ENCODE results near the gene ANAPC4. TPM values are rescaled to one million over a fixed set of nuclear protein-coding genes. Genes with fewer than 3 reads are reported as not detected.

Gene ANAPC4
- total RNA-seq, 4 donors from 2014 or later, result 14.9 to 32.0 (median 19.2) TPM

DNA sequence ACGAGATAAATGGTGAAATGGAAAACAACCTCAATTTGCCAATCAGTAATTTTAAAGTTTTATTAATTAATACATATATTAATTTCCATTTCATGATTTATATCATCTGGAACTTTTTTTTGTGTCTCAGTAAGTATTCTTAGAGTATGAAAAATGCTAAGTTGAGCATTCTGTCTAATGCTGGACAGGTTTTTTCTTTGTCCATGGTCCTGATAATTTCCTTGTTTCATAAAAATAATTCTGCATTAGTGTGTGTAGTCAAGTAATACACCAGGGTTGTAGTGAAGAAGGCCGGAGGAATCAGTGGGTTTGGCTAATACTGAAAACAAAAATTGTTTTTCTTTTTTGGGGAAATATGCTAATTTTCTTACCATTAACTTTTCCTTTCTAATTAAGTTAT is 9.9 kb downstream of the ANAPC4 start:
- WGBS, 2 donors, result 89 to 97% methylated on average over 2 of the region's 2 CpGs
- no peak overlapping the region for H3K4me3 ChIP-seq (ENCODE audit: low read depth, poor library complexity, severe bottlenecking)
- no peak for DNase-seq (ENCODE audit: low spot score in 2 of 2)
- intact Hi-C loops (cut with DNase I; ENCODE audit: low total_unique reads), result no loop called here
- no peak for TF ChIP-seq POLR2A (IDR thresholded peaks at IDR 0.05)
- TF ChIP-seq, protein P1, sequence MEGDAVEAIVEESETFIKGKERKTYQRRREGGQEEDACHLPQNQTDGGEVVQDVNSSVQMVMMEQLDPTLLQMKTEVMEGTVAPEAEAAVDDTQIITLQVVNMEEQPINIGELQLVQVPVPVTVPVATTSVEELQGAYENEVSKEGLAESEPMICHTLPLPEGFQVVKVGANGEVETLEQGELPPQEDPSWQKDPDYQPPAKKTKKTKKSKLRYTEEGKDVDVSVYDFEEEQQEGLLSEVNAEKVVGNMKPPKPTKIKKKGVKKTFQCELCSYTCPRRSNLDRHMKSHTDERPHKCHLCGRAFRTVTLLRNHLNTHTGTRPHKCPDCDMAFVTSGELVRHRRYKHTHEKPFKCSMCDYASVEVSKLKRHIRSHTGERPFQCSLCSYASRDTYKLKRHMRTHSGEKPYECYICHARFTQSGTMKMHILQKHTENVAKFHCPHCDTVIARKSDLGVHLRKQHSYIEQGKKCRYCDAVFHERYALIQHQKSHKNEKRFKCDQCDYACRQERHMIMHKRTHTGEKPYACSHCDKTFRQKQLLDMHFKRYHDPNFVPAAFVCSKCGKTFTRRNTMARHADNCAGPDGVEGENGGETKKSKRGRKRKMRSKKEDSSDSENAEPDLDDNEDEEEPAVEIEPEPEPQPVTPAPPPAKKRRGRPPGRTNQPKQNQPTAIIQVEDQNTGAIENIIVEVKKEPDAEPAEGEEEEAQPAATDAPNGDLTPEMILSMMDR (IDR thresholded peaks at IDR 0.05), result no peak

DNA sequence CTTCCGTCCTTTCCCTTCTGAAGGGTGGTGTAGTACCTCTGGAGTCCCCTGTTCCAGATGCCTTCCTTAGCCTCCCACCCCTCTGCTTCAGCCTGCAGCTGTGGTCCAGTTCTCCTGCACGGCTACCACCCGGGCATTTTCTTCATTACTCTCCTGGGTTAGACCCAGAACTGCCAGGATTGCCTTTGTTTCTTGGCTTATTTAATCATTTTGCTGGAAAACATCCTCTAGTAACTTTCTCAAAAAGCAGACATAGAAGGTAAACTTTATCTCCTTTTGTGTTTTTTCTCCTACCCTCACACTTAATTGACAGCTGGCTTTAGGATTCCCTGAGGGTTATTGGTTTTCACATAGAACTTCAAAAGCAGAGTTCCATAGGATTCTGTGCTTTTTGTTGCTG is 20.2 kb downstream of the ANAPC4 start:
- TF ChIP-seq, protein P1 (IDR thresholded peaks at IDR 0.05), result no peak
- TF ChIP-seq POLR2A (IDR thresholded peaks at IDR 0.05), result no peak
- H3K4me3 ChIP-seq (ENCODE audit: low read depth, poor library complexity, severe bottlenecking), result no peak overlapping the region
- no peak for DNase-seq (ENCODE audit: low spot score in 2 of 2)
- 96 to 100% methylated on average over 3 of the region's 3 CpGs for WGBS, 2 donors
- intact Hi-C loops (cut with DNase I; ENCODE audit: low total_unique reads), result no loop called here

DNA sequence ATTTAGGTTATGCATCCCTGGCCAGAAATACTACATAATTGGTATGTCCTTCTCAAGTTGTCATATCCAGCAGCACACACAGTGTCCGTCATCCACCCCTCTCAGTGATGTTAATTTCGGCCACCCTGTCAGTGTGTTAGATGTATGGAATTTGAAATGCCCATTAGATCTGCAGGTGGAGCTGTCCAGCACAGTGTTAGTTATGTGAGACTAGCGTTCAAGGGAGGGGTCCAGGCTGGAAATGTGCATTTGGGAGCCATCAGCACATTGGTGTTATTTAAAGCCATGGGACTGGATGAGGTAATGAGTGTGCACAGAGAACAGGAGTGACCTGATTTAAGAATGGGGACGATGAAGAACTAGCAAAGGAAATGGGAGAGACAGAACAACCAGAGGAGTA is 22.4 kb downstream of the ANAPC4 start:
- 91% methylated on average over 4 of the region's 4 CpGs for WGBS, 2 donors

DNA sequence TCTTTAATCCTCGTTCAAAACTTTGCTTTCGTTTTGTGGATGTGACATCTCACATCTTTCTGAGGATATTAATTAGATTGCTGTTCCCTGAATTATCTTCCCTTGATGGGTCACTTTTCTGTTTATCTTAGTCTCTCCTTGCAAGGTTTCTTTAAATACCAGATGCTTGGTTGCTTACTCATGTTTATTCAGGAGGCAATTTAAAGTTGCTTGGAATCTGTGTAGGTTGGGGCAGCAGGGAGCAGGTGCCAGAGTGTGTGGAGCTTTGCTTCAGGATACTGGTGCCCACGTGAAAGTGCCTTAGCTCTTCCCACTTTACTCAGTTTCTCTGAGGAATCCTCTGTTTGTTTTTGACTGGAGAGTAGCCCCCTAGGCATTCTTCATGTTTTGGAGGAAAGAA is 24.0 kb downstream of the ANAPC4 start:
- DNase-seq (ENCODE audit: low spot score in 2 of 2), result no peak
- TF ChIP-seq POLR2A (IDR thresholded peaks at IDR 0.05), result no peak
- TF ChIP-seq, protein P1 (IDR thresholded peaks at IDR 0.05), result no peak
- WGBS, 2 donors, result 75 to 91% methylated on average over 3 of the region's 3 CpGs
- intact Hi-C loops (cut with DNase I; ENCODE audit: low total_unique reads), result no loop called here
- no peak overlapping the region for H3K4me3 ChIP-seq (ENCODE audit: low read depth, poor library complexity, severe bottlenecking)

More for the DNA sequence above, 22.4 kb downstream of the ANAPC4 start:
- no peak overlapping the region for H3K4me3 ChIP-seq (ENCODE audit: low read depth, poor library complexity, severe bottlenecking)
- no peak for DNase-seq (ENCODE audit: low spot score in 2 of 2)
- intact Hi-C loops (cut with DNase I; ENCODE audit: low total_unique reads), result no loop called here
- no peak for TF ChIP-seq POLR2A (IDR thresholded peaks at IDR 0.05)
- TF ChIP-seq, protein P1 (IDR thresholded peaks at IDR 0.05), result no peak

DNA sequence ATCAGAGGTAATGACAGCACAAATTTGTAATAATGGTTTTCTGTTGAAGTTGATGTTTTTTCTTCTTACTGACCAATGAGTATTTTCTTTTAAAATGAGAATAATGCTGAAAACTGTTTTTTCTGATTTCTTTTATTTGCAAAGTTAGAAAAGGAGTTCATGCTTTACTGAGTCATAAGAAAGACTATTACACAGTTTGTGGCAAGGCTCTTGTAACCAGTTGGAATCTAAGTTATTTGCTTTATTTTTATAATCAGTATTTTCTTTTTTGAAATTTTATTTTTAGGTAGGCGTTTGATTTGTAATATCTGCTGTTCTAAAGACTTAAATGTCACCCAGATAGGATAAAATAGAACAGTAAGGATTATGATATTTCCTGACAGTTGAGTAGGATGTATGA is 25.5 kb downstream of the ANAPC4 start:
- WGBS, 2 donors, result 85 to 97% methylated on average over 1 of the region's 1 CpG
- no peak overlapping the region for H3K4me3 ChIP-seq (ENCODE audit: low read depth, poor library complexity, severe bottlenecking)
- TF ChIP-seq, protein P1 (IDR thresholded peaks at IDR 0.05), result no peak
- TF ChIP-seq POLR2A (IDR thresholded peaks at IDR 0.05), result no peak
- intact Hi-C loops (cut with DNase I; ENCODE audit: low total_unique reads), result no loop called here
- DNase-seq (ENCODE audit: low spot score in 2 of 2), result no peak

DNA sequence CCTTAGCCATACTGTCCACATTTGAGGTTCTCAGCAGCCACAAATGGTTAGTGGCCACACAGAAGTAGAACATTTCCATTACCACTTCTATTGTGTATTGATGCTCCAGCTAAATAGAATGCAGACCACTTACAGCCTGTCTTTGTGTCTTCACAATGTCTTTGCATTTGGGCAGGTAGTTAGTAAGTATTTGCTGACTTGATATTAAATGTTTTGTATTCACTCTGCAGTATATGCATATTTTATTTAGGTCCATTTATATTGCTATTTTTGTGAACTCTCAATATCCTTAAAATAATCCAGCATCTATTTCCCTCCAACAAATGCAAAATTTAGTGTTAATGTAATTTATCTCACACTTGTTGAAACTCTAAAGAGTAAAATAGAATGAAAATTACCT is 26.6 kb downstream of the ANAPC4 start:
- no peak overlapping the region for H3K4me3 ChIP-seq (ENCODE audit: low read depth, poor library complexity, severe bottlenecking)
- intact Hi-C loops (cut with DNase I; ENCODE audit: low total_unique reads), result no loop called here
- no peak for TF ChIP-seq POLR2A (IDR thresholded peaks at IDR 0.05)
- TF ChIP-seq, protein P1 (IDR thresholded peaks at IDR 0.05), result no peak

More for the DNA sequence above, 26.6 kb downstream of the ANAPC4 start:
- DNase-seq (ENCODE audit: low spot score in 2 of 2), result no peak
